GM12878 (cell line): ENCODE measurements around the gene CCDC178.

Source experiments
- CBX3 ChIP-seq: fragments of 200-600 bp; sonication (generic); IDR thresholded peaks from 2 replicates; pipeline ENCODE4 v1.6.1; 2016; ENCODE audit warnings: low read depth, borderline replicate concordance
- EED ChIP-seq: sonication (generic); IDR thresholded peaks from 2 replicates; pipeline ENCODE4 v1.6.1; 2016; ENCODE audit warnings: antibody characterized with exemption, low read depth
- EZH2 ChIP-seq: IDR thresholded peaks from 2 replicates; pipeline ENCODE4 v1.6.1; 2012; ENCODE audit warnings: low read depth, mild to moderate bottlenecking, control low read depth, inconsistent platforms, low read length, borderline replicate concordance; ENCODE audit not compliant: control insufficient read depth

DNA sequence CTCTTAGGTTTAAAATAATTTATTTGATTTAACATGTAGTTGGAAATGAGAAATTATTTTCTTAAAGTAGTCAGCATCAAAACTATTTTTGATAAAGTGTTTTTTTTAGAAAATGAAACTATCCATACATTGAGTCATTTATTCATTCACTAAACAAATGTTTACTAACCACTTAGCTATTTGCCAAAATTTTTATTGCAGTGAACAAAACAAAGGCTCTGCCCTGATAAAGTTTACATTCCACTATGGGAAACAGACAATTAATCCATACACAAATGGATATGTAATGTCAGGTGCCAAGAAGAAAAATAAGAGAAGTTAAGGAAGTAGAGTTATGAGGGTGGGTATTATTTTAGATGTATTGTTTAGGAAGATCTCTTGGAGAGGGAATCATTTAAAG is 19.1 kb upstream of the CCDC178 start:
- TF ChIP-seq EED (no peak), CBX3 (no peak), EZH2 (no peak)
